Measurements from ENCODE around the gene HSD17B10. TPM values are rescaled to one million over a fixed set of nuclear protein-coding genes. Genes with fewer than 3 reads are reported as not detected.

HSD17B10 gene
- total and polyA plus RNA-seq, 4 donors = 32.4 to 233 (median 201) TPM

DNA sequence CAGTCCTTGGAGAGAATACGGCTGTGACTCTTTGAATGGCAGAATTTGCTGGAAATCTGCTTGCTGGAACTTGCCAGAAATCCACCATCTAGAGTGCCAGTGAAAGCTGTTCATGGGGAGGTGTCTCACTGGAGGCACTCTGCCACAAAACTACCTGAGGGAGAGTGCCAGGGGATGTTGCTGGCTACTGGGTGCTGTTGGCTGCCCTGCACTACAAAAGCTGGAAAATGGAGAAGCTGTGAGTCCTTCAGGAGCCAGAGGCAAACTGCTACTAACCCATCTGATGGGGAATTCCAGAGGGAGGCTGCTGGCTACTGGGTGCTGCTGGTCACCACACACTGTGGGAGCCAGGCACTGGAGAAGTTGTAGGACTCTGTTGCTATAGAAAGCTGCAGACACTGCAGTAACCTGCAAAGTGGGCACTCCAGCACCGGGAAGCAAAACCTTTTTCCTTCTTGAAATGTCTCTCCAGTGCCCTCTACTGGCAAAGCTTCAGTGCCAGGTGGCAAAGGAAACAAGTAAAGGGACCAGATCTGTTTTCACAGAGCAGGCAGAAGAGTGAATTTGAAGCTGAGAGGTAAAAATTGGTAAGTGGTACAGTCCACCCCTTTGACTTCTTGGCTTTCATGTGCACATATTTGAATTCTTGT lies 47.8 kb upstream of the HSD17B10 start:
- peak; percentile 30 for DNase-seq (ENCODE audit: low spot score)

DNA sequence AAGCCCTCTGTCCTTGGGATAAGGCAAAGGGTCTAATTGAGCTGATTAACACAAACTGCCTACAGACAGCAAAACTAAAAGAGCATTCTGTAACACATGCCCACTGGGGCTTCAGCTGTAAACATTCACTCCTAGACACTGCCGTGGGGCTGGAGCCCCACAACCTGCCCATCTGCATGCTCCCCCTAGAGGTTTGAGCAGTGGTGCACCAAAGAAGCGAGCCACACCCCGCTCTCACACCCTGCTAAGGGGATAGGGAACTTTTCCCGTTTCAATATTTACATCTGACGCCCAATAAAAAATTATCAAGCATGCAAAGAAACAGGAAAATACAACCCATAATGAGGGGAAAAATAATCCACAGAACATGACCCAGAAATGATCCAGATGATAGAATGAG lies 46.9 kb upstream of the HSD17B10 start:
- DNase-seq (ENCODE audit: low spot score) = no peak

More for the DNA sequence above, 47.8 kb upstream of the HSD17B10 start:
- Histone ChIP-seq H3K9me3 (ENCODE audit: control insufficient read depth in 4 of 4, low read length in 3 of 4) (peaks cover 0 to 19% (median 8%) of the 10 kb centered on the region in 4 donors), H3K9ac (ENCODE audit: low read depth in 1 of 2, low read length in 2 of 2) (no peak overlapping the region), H3K36me3 (ENCODE audit: control insufficient read depth in 4 of 4, insufficient read depth in 3 of 4, low read depth in 1 of 4, low read length in 3 of 4) (no peaks in the 10 kb centered on the region), H3K27me3 (ENCODE audit: control insufficient read depth in 4 of 4, insufficient read depth in 4 of 4, low read length in 3 of 4) (peaks cover 0 to 2% (median 0%) of the 10 kb centered on the region in 4 donors), H3K4me3 (ENCODE audit: low read depth in 1 of 3, low read length in 3 of 3) (no peak overlapping the region), H3K4me1 (ENCODE audit: control insufficient read depth in 4 of 4, insufficient read depth in 4 of 4, low read length in 3 of 4) (no peaks in the 10 kb centered on the region), H3K27ac (ENCODE audit: low read depth in 1 of 2, low read length in 2 of 2) (no peak overlapping the region)
- TF ChIP-seq, protein P1, sequence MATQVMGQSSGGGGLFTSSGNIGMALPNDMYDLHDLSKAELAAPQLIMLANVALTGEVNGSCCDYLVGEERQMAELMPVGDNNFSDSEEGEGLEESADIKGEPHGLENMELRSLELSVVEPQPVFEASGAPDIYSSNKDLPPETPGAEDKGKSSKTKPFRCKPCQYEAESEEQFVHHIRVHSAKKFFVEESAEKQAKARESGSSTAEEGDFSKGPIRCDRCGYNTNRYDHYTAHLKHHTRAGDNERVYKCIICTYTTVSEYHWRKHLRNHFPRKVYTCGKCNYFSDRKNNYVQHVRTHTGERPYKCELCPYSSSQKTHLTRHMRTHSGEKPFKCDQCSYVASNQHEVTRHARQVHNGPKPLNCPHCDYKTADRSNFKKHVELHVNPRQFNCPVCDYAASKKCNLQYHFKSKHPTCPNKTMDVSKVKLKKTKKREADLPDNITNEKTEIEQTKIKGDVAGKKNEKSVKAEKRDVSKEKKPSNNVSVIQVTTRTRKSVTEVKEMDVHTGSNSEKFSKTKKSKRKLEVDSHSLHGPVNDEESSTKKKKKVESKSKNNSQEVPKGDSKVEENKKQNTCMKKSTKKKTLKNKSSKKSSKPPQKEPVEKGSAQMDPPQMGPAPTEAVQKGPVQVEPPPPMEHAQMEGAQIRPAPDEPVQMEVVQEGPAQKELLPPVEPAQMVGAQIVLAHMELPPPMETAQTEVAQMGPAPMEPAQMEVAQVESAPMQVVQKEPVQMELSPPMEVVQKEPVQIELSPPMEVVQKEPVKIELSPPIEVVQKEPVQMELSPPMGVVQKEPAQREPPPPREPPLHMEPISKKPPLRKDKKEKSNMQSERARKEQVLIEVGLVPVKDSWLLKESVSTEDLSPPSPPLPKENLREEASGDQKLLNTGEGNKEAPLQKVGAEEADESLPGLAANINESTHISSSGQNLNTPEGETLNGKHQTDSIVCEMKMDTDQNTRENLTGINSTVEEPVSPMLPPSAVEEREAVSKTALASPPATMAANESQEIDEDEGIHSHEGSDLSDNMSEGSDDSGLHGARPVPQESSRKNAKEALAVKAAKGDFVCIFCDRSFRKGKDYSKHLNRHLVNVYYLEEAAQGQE (IDR thresholded peaks at IDR 0.05) = no peak
- TF ChIP-seq RXRA (IDR thresholded peaks at IDR 0.05) (no peak), RAD21 (IDR thresholded peaks at IDR 0.05) (peak; percentile 12 to 43), GABPA (IDR thresholded peaks at IDR 0.05 in 1 of 2, conservative IDR thresholded peaks at IDR 0.05 in 1 of 2) (no peak)
- TF ChIP-seq, protein P2, sequence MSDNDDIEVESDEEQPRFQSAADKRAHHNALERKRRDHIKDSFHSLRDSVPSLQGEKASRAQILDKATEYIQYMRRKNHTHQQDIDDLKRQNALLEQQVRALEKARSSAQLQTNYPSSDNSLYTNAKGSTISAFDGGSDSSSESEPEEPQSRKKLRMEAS (IDR thresholded peaks at IDR 0.05) = no peak
- TF ChIP-seq, protein P3, sequence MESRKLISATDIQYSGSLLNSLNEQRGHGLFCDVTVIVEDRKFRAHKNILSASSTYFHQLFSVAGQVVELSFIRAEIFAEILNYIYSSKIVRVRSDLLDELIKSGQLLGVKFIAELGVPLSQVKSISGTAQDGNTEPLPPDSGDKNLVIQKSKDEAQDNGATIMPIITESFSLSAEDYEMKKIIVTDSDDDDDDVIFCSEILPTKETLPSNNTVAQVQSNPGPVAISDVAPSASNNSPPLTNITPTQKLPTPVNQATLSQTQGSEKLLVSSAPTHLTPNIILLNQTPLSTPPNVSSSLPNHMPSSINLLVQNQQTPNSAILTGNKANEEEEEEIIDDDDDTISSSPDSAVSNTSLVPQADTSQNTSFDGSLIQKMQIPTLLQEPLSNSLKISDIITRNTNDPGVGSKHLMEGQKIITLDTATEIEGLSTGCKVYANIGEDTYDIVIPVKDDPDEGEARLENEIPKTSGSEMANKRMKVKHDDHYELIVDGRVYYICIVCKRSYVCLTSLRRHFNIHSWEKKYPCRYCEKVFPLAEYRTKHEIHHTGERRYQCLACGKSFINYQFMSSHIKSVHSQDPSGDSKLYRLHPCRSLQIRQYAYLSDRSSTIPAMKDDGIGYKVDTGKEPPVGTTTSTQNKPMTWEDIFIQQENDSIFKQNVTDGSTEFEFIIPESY (IDR thresholded peaks at IDR 0.05) = no peak
- 45% methylated on average over 2 of the region's 2 CpGs for WGBS

More for the DNA sequence above, 46.9 kb upstream of the HSD17B10 start:
- Histone ChIP-seq H3K4me1 (ENCODE audit: control insufficient read depth in 4 of 4, insufficient read depth in 4 of 4, low read length in 3 of 4) (no peaks in the 10 kb centered on the region), H3K4me3 (ENCODE audit: low read depth in 1 of 3, low read length in 3 of 3) (no peak overlapping the region), H3K36me3 (ENCODE audit: control insufficient read depth in 4 of 4, insufficient read depth in 3 of 4, low read depth in 1 of 4, low read length in 3 of 4) (no peaks in the 10 kb centered on the region), H3K27me3 (ENCODE audit: control insufficient read depth in 4 of 4, insufficient read depth in 4 of 4, low read length in 3 of 4) (peaks cover 0 to 4% (median 0%) of the 10 kb centered on the region in 4 donors), H3K9me3 (ENCODE audit: control insufficient read depth in 4 of 4, low read length in 3 of 4) (peaks cover 0 to 19% (median 8%) of the 10 kb centered on the region in 4 donors), H3K9ac (ENCODE audit: low read depth in 1 of 2, low read length in 2 of 2) (no peak overlapping the region), H3K27ac (ENCODE audit: low read depth in 1 of 2, low read length in 2 of 2) (no peak overlapping the region)
- 28% methylated on average over 5 of the region's 5 CpGs for WGBS
- TF ChIP-seq NR2F2 (IDR thresholded peaks at IDR 0.05) (no peak), RXRA (IDR thresholded peaks at IDR 0.05) (no peak), HNF4A (conservative IDR thresholded peaks at IDR 0.05) (no peak)
- TF ChIP-seq, protein P4, sequence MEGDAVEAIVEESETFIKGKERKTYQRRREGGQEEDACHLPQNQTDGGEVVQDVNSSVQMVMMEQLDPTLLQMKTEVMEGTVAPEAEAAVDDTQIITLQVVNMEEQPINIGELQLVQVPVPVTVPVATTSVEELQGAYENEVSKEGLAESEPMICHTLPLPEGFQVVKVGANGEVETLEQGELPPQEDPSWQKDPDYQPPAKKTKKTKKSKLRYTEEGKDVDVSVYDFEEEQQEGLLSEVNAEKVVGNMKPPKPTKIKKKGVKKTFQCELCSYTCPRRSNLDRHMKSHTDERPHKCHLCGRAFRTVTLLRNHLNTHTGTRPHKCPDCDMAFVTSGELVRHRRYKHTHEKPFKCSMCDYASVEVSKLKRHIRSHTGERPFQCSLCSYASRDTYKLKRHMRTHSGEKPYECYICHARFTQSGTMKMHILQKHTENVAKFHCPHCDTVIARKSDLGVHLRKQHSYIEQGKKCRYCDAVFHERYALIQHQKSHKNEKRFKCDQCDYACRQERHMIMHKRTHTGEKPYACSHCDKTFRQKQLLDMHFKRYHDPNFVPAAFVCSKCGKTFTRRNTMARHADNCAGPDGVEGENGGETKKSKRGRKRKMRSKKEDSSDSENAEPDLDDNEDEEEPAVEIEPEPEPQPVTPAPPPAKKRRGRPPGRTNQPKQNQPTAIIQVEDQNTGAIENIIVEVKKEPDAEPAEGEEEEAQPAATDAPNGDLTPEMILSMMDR (IDR thresholded peaks at IDR 0.05; ENCODE audit: low read depth, low read length, missing input control) = no peak
